Activated CD8-positive, alpha-beta memory T cell treated with anti-CD3 and anti-CD28 coated beads for 4 hours (primary cell): ENCODE results near the gene ARSB.
"Not testable (repeated sequence)": the region's sequence is repeated elsewhere in the genome, so short reads cannot be mapped to it uniquely, and the experiment has no call there.

Source experiments
- DNase-seq, 2 donors: peaks; one replicate each; pipeline ENCODE4 v3.0.0-alpha.2; 2020; ENCODE audit warnings: low read depth in 2 of 2

ARSB gene

DNA sequence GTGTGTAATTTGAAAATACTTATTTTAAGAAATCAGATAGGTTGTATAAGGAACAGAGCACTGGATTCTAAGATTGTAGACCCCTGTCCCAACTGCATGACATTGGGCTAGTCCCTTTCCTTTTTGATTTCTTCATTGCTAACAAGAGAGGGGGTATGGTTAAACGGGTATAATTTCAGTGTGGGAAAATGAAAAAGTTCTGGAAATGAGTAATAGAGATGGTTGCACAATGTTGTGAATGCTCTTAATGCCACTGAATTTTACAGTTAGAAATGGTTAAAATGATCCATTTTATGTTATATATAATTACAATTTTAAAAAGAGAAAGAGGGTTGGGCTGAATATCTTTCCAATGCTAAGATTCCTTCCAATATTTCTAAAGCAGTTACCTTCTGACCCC, 233.2 kb downstream of the ARSB start:
- DNase-seq, result no peak

DNA sequence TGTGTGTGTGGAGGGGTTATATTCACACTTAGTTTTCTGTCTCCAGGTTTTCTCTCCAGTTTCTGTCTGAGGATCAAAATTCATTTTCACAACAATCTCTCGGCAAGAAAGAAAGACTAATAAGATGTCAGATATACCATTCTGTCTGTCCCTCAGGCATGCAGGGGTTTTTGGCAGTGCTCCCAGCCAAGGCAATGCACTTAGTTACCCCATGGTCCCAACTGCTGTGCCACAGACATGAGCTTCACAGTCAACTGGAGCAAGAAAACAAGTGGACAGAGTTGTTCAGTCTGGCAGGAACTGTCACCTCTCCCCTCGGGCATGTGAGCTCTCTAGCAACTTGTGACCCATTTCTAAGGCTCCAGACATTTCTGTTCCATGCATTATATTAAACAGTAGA, 234.8 kb downstream of the ARSB start:
- DNase-seq, result no peak

DNA sequence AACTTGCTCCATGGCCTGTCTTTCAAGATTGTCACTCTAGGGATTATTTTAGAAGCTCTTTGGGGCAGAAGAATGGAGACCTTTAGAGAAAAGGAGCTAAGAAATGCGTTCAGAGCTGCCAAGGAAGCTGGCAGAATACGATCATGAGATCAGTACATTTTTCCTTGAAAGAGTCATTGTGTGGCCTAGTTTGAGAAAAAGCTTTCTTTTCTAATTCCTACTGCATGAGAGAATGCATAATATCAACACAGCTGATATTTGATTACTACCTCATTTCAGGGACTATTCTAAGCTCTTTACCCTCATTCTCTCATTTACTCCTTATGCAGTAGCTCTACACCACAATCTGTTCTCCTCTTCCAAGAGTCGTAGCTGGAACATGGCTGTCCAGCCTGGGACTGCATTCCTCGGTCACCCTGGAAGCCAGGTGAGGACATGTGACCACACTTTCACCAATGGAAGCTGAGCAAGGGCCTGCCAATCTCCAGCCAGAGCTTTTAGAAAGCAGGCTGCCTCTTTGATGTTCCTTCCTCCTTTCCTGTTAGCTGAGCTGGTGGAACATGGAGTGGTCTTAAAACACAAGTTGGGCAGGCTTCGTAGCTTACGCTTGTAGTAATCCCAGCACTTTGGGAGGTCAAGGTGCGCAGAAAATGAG, 237.3 kb downstream of the ARSB start:
- DNase-seq, result no peak

DNA sequence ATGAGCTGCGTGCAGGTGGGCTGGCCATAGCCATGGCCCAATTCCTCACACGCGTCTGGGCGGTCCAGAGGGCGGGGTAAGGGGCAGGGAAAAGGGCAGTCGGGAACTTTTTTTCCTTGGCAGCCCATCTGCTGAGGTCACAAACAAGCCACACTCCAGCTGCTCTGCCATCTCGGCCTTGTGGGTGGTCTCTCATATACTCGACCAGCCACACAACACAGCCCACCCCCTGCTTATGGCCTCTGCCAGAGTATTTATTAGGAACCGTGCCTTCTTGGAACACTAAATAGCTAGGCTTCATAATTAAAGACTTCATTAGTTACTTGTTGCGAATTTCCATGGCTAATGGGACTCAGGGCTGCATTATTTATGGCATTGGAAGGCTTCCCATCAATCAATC, 238.1 kb downstream of the ARSB start:
- DNase-seq, result no peak

DNA sequence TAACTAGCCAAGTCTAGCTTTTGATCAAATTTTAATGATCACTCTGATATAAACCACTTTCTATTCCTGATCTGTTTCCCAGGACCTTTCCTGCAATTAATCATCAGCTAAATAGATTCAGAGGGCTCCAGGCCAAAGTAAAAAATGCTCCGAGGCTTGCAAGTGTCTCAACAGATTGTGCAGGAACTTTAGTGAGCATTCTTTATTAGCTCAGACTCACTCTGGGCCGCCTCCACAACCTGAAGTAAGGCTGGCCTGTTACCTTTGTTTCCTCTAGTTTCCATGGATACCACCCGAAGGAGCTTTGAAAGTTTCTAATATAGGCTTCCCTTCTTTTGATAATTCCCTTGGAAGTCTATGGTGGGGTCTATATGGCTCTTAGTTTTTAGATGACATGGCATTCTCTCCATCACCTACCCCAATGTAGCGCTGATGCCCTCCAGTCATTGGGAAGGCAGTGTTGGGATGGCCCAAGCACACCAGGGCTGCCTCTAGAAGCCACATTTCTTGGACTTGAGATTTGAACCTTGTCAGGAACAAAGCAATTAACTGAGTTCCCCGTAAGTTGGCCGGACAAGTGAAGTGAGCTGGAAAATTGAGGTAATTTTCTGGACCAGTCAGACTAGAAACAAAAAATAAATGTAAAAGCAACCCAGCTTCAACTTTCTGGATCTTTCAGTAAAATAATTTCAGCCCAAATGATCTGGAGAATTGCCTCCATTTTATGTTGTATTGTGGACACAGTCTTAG, 238.9 kb downstream of the ARSB start:
- no peak for DNase-seq

DNA sequence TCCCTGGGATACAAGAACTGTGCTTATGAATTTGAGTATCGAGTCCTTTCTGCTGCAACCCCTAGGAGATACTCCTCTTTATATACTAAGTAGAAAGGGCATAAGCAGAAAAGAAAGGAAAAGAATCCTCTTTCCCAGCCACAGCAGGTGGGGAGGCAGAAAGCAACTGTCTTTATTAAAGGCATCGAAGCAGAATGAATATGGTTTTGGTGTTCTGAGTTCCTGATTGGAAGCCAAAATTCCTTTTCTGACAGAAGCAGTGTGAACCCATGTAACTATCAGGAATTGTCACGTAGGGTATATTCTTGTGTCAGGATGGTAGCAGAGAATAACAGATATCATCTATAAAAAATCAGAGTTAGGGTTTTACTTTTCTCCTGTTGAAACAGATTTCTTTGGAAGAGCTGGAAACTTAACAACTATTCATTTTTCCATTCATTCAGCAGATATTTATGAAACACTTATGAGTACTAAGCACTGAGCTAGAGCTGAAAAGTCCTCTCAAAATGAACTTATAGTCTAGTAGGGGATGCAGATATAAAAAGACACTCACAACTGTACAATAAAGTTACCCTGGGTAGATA, 240.1 kb downstream of the ARSB start:
- DNase-seq, result no peak

DNA sequence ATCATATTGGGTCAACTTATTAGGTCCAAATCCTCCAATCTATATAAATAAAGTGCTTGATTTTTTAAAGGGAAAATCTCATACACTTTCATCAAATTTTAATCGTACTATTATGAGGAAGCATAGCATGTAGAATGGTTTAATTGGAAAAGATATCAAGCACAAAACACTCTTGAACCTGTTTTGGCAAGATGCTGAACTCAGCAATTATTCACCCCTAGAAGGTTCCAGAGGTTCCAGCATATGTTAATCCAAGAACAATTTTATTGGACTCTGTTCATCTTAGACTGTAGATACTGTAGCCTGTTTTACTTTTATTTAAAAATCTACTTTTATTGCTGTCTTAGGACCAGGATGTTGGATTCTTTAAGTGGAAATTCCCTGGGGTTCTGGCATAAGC, 244.1 kb downstream of the ARSB start:
- DNase-seq, result no peak

DNA sequence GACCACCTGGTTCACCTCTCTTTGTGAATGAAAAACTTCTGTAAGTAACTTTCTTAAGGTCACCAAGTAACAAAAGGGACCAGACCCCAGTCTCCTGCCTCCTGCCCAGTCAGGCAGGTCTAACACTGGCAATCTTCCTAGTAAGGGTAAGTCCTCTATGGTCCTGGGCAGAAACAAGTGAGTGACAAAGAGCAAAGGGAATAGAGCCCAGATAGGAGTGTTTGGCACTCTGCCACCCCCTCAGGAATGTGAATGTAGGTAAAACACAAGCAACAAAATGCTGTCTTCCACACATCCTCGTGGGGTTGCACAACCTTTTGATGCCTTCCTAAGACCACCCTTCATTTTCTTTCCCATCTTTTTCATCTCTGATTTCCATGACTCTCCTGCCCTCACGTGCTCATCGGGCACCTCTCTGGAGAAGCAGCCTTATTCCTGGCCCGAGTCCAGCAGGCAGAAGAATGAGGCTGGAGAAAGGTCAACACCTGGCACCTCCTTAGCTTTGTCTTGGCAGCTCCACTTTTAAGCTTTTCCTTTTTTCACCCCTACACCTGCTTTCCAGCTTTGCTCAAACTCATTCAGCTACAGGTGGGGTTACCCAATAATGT, 246.3 kb downstream of the ARSB start:
- no peak for DNase-seq

DNA sequence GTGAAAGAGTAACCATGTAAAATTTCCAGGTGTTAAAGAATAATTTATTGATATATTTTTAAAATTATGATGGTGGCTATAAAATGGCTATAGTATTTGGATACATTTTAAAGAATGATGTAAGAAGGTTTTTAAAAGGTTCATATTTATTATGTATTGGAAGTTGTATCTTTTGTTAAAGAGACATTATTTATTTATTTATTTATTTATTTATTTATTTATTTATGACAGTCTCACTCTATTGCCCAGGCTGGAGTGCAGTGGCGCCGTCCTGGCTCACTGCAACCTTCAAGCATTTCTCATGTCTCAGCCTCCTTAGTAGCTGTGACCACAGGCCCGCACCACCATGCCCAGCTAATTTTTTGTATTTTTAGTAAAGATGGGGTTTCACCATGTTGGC, 247.0 kb downstream of the ARSB start:
- DNase-seq, result no peak

DNA sequence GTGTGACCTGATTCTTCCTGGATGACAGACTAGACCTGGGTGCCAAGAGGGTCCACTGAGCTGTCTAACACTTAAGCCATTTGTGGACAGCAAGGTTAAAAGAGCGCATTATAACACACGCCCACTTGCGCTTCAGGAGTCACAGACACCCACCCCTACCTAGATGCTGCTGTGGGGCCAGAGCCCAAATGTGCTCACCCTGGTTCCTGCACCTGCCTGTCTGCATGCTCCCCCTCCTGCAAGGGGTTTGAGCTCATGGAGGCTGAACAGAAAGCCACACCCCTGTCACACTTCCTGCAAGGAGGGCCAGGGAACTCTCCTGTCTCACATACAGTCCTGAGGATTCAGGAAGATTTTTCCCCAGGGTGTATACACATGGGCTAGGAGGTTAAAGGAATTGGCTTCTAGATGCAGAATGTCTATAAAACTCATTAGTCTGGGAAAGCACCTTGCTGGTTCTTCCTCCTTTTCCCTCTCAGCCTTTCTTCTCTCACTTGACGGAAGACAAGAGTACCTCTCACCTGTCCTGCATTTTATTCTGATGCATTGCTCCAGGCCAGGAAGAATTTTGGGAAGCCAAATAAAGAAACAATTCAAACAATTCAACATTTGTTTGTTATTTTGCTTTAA, 249.2 kb downstream of the ARSB start:
- DNase-seq, result no peak

DNA sequence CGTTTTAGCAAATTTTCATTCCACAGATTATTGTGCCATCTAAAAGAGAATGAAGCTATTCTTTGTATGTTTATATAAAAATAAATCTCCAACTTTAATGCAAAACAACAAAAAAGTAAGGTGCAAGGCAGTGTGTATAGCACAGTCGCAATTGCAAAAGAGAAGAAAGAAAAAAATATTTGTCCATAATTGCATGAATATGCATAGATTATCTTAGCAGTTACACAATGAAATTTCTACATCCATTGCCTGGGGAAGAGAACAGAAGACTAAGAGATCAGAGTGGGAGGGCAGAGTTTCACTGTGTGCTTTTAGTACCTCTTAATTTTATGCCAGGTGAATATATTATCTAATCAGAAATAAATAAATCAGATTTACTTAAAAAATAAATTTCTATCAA, 250.2 kb downstream of the ARSB start:
- DNase-seq, result no peak

DNA sequence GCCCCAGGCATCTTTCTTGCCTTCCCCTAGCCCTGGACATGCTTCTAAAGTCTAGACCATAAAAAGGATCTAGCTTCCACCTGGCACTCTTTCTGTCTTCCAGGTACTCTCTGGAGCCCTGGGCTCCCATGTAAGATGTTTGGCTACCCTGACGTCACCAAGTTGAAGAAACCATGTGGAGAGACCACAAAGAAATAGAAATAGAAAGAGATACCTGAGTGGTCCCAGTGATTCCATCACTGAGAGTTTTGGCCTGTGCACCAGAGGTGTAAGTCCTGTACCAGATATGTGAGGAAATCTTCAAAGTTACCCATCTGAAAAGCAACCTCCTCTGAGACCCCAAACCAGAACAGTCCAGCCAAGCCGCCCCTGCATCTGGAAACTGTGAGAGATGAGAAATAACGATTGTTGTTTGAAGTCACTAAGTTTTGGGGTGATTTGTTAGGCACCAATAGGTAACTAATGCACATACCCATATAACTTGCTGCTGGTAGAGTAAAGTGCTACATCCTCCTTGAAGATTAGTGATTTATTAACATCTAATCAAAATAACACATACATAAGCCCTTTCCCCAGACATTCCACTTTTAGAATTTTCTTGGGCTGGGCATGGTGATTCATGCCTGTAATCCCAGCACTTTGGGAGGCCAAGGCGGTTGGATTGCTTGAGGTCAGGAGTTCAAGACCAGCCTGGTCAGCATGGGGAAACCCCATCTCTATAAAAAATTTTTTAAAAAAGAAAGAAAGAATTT, 250.8 kb downstream of the ARSB start:
- no peak for DNase-seq

DNA sequence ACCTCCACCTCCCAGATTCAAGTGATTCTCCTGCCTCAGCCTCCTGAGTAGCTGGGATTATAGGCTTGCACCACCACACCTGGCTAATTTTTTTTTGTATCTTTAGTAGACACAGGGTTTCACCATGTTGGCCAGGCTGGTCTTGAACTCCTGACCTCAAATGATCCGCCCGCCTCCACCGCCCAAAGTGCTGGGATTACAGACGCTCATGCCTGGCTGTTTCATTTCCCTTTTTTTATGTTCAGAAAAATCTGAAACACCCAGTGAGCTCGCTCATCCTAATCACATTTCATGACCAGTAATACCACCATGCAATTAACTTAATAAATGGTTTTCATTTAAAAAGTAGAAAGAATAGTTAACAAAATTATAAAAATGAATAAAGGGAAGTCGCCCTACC, 252.4 kb downstream of the ARSB start:
- DNase-seq, result not testable (repeated sequence)

DNA sequence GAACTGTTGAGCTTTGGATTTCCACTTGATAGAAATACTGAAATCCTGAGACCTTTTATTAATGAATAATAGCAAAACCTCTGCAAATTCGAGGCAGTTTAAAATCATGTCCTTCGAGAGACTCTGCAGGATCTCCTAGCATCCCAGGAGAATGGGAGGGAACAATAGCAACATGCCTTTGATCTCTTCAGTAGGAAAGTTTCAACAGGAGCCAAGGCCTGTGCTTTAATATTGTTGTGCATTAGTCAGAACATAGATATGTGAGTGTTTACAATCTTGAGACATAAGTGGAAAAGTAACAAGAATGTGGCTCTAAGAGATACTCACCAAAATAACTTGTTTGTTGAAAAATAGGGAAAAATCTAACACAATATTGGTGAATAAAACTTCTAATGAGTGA, 253.2 kb downstream of the ARSB start:
- no peak for DNase-seq

DNA sequence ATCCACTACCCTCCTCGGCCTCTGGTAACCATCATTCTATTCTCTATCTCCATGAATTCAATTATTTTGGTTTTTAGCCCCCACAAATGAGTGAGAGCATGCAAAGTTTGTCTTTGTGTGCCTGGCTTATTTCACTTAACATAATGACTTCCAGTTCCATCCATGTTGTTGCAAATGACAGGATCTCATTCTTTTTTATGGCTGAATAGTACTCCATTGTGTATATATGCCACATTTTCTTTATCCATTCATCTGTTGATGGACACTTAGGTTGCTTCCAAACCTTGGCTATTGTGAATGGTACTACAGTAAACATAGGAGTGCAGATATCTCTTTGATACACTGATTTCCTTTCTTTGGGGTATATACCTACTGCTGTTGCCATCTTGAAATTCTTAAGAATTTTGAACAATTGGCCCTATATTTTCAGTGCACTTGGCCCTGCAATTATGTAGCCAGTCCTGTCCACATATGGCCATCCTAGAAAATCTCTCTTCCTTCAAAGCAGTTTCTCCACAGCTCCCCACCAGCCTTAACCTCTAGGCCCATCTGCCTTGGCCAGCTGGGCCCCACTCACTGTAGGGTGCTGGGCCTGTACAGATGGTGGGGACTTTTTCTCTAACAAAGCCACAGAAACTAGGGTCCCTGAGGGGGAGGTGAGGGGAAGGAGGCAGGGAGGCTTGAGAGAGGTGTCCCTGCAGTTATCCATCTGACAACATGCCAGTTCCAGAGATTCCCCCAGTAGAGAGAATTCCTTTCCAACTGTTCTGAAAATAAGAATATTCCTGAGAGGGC, 254.6 kb downstream of the ARSB start:
- DNase-seq, result no peak

DNA sequence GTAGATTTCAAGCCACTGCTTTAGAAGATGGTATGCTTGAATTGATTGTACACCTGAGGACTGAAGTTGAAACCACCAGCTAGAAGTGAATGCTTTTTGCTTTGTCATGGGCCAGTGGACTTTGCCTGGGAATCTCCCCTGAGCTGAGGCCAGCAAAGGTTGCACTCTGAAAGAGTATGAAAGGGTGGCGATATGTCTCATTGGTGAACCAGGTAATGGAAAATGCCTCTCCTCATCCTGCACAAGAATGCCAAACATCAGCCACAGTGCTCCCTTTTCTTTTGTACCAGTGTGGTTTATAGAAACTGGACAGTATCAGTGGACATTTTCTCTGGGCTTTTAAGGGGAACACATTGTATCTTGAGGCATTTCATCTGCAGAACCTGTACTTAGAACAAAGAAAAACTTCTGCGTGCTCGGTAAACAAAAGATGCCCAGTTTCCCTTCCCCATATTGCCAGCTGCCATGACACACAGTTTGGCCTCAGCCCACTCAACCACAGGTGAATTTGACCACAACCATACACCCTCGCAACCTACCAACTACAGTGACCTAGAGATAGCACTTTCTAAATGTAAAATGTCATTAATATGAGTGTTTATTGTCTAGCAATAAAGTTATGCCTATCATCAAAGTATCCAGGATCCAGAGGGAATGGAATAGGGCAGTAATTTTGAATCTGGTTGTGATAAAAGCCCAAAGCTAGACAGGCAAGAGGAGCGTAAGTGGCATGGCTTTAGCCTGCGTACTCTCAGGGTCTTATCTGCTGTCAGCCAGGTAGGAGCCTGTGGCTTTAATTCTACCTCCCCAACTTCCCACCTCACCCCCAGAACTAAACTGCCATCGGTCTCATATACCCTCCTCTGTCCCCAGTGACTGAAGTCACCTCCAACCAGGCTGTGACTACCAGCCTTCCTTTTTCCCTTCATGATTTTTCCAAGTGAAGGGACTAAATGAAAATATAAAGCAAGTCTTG, 257.0 kb downstream of the ARSB start:
- no peak for DNase-seq
